Heart left ventricle (tissue), 16 donors: ENCODE data around the gene CDH6. TPM values are rescaled to one million over a fixed set of nuclear protein-coding genes. Genes with fewer than 3 reads are reported as not detected.

Experiments
- ATAC-seq, 4 donors: fragments of 200-7000 bp; cut with Tn5 transposase; one replicate each; pipeline ENCODE4 v1.9.1; 2020 to 2022; ENCODE audit warnings: moderate library complexity in 4 of 4, mild to moderate bottlenecking in 3 of 4, moderate number of reproducible peaks in 1 of 4
- DNase-seq, 5 donors: peaks; one replicate each; pipeline ENCODE4 v3.0.0-alpha.2; 2020
- H3K27ac ChIP-seq, 12 donors: fragments of 200-600 bp; sonication (generic) in 4 of 12; one replicate each; pipeline versions ENCODE4 v1.5.0 to v1.8.0; 2016 to 2022; ENCODE audit warnings: mild to moderate bottlenecking in 2 of 12
- H3K27me3 ChIP-seq, 9 donors: fragments of 200-600 bp; sonication (generic) in 2 of 9; one replicate each; pipeline versions ENCODE4 v1.5.1 to v1.8.0; 2016 to 2022; ENCODE audit warnings: mild to moderate bottlenecking in 3 of 9
- H3K36me3 ChIP-seq, 9 donors: fragments of 200-600 bp; sonication (generic) in 2 of 9; one replicate each; pipeline versions ENCODE4 v1.5.0 to v1.8.0; 2018 to 2022; ENCODE audit warnings: mild to moderate bottlenecking in 2 of 9
- H3K4me1 ChIP-seq, 12 donors: fragments of 200-600 bp; sonication (generic) in 4 of 12; one replicate each; pipeline versions ENCODE4 v1.5.0 to v1.8.0; 2016 to 2022; ENCODE audit warnings: mild to moderate bottlenecking in 3 of 12
- H3K4me3 ChIP-seq, 12 donors: fragments of 200-600 bp; sonication (generic) in 4 of 12; one replicate each; pipeline versions ENCODE4 v1.5.0 to v1.8.0; 2017 to 2022; ENCODE audit warnings: mild to moderate bottlenecking in 9 of 12, moderate library complexity in 4 of 12
- H3K9me3 ChIP-seq, 12 donors: fragments of 200-600 bp; sonication (generic) in 4 of 12; one replicate each; pipeline versions ENCODE4 v1.5.0 to v1.8.0; 2016 to 2022; ENCODE audit warnings: mild to moderate bottlenecking in 1 of 12
- CTCF ChIP-seq, 12 donors: fragments of 200-600 bp; sonication (generic) in 4 of 12; IDR thresholded peaks; one replicate each; pipeline versions ENCODE4 v1.5.0 to v1.8.0; 2018 to 2022; ENCODE audit warnings: antibody characterized with exemption in 12 of 12, mild to moderate bottlenecking in 5 of 12
- POLR2A ChIP-seq, 2 donors: fragments of 450-650 bp; IDR thresholded peaks; one replicate each; pipeline ENCODE4 v1.6.1; 2017; ENCODE audit warnings: antibody characterized with exemption in 2 of 2, mild to moderate bottlenecking in 2 of 2, moderate library complexity in 2 of 2
- WGBS, 4 donors: extraction: QIAGEN DNeasy Blood & Tissue Kit in 2 of 4; methylation state at CpG; one replicate each; pipeline versions ENCODE4 v1.1.5 to v1.1.7; 2013 to 2018; 5-methylcytosine and 5-hydroxymethylcytosine counted together
- intact Hi-C, 10 donors: fragments of 100-400 bp; cut with DNase I; formaldehyde crosslinking; loops; one replicate each; pipeline versions ENCODE4 v1.11.1 to v1.14.2; 2022
- polyA plus RNA-seq, 2 donors: library from polyadenylated mRNA; stranded (reverse); fragments of 200-250 nt; gene quantifications; one replicate each; pipeline ENCODE4 v1.2.3, GENCODE V29; 2013
- total RNA-seq, 9 donors: library from RNA; depleted of rRNA in 2 of 9; stranded (reverse); fragments of >200 nt in 2 of 9; fragmentation: NEBNext Ultra II Directional in 3 of 9; extraction: Animal tissue kit (Norgen Biotek cat#: 25700) in 3 of 9; gene quantifications; one replicate each; pipeline versions ENCODE4 v1.1.0 to v1.2.4, GENCODE V29; 2016 to 2023
- donor health status: ischemic (EF 13 %, LVEDD 7.1; RV severe dilation, severe dysfunction).
- donor health status: healthy with polysubstance abuse.
- donor health status: DM: no; HTN: yes; CAD: no.
- donor health status: DM: no; HTN: no; CAD: no.
- donor health status: ischemic (EF 25% LVEDD 6.9; RV normal size, moderate dysfunction).
- donor health status: ischemic (EF 25% LVEDD 5.7; RV mildly dilated, moderate dysfunction).
- donor health status: healthy.
- donor health status: DM: yes; HTN: yes; CAD: no.
- donor health status: ischemic (EF 35%, LVEDD 5.7; RV mildly dilated, moderate dysfunction).
- donor health status: nonischemic (EF 11% LVEDD 7.7; RV severe dilation, severe dysfunction).
- donor health status: DM: yes; HTN: yes; CAD: no.
- donor health status: PGD.
- donor health status: ischemic (EF 29% LVEDD 5.4; RV normal size, mild dysfunction).
- donor health status: nonischemic (EF 23%, LVEDD 6.1; RV moderate dilation, normal function).

The CDH6 gene
- total and polyA plus RNA-seq, 11 donors, result 0.83 to 5.4 (median 3.1) TPM

GRCh38 chr5:31165729-31166128 is 27.8 kb upstream of the CDH6 start:
- Histone ChIP-seq H3K9me3 (no peaks in the 10 kb centered on the region), H3K27me3 (no peaks in the 10 kb centered on the region), H3K36me3 (no peaks in the 10 kb centered on the region), H3K4me1 (no peaks in the 10 kb centered on the region), H3K4me3 (no peak overlapping the region), H3K27ac (no peak overlapping the region)
- intact Hi-C loops, result no loop called here
- no peak for ATAC-seq
- 43 to 83% (median 76%) methylated on average over 2 of the region's 2 CpGs for WGBS, 4 donors
- no peak for TF ChIP-seq POLR2A (IDR thresholded peaks at IDR 0.05)
- no peak for TF ChIP-seq CTCF (IDR thresholded peaks at IDR 0.05)
- DNase-seq, result no peak

- Histone ChIP-seq H3K4me3 (no peak overlapping the region), H3K36me3 (no peaks in the 10 kb centered on the region), H3K27ac (no peak overlapping the region), H3K27me3 (no peaks in the 10 kb centered on the region), H3K4me1 (no peaks in the 10 kb centered on the region), H3K9me3 (no peaks in the 10 kb centered on the region)
- DNase-seq, result no peak
- ATAC-seq, result no peak
- intact Hi-C loops, result no loop called here
- 82 to 90% (median 85%) methylated on average over 7 of the region's 7 CpGs for WGBS, 4 donors
- no peak for TF ChIP-seq CTCF (IDR thresholded peaks at IDR 0.05)
These were observed 24.1 kb upstream of the CDH6 start for GRCh38 chr5:31169379-31169778.

- H3K9me3 ChIP-seq, result no peaks in the 10 kb centered on the region
- H3K27me3 ChIP-seq, result no peaks in the 10 kb centered on the region
- no peak overlapping the region for H3K27ac ChIP-seq
- TF ChIP-seq CTCF (IDR thresholded peaks at IDR 0.05) (no peak), POLR2A (IDR thresholded peaks at IDR 0.05) (no peak)
- ATAC-seq, result no peak
- no peak overlapping the region for H3K4me3 ChIP-seq
- DNase-seq, result no peak
- H3K4me1 ChIP-seq, result no peaks in the 10 kb centered on the region
- H3K36me3 ChIP-seq, result no peaks in the 10 kb centered on the region
- intact Hi-C loops, result no loop called here
These were observed 20.6 kb upstream of the CDH6 start for GRCh38 chr5:31172881-31173280.

- DNase-seq, result no peak
- ATAC-seq, result no peak
- intact Hi-C loops, result no loop called here
- no peaks in the 10 kb centered on the region for H3K4me1 ChIP-seq
- TF ChIP-seq CTCF (IDR thresholded peaks at IDR 0.05), result no peak
- TF ChIP-seq POLR2A (IDR thresholded peaks at IDR 0.05), result no peak
- no peak overlapping the region for H3K27ac ChIP-seq
- H3K9me3 ChIP-seq, result no peaks in the 10 kb centered on the region
- H3K4me3 ChIP-seq, result no peak overlapping the region
- 91 to 98% (median 96%) methylated on average over 3 of the region's 3 CpGs for WGBS, 4 donors
- H3K36me3 ChIP-seq, result no peaks in the 10 kb centered on the region
- no peaks in the 10 kb centered on the region for H3K27me3 ChIP-seq
These were observed 19.9 kb upstream of the CDH6 start for GRCh38 chr5:31173614-31174013.
